B cell (primary cell): Measurements from ENCODE around the gene NACC1. TPM values are rescaled to one million over a fixed set of nuclear protein-coding genes. Genes with fewer than 3 reads are reported as not detected.

Experiments used
- ATAC-seq: fragments of 200-7000 bp; cut with Tn5 transposase; one replicate; pipeline ENCODE4 v1.10.0; 2021; ENCODE audit warnings: low read depth, mild to moderate bottlenecking, moderate number of reproducible peaks, moderate library complexity
- CTCF ChIA-PET: fragments of 350-600 bp; sonication (Branson Sonifier 250); formaldehyde crosslinking; loops from one replicate; lab custom pipeline; 2021; ENCODE audit warnings: antibody characterized with exemption, inconsistent platforms; lab: Charles Lee
- POLR2A ChIA-PET: fragments of 350-600 bp; sonication (Branson Sonifier 250); formaldehyde crosslinking; loops from one replicate; lab custom pipeline; 2021; ENCODE audit warnings: antibody characterized with exemption; lab: Charles Lee
- DNase-seq: peaks from one replicate; pipeline ENCODE4 v3.0.0; 2013
- H2AFZ ChIP-seq: 2 replicates; pipeline ENCODE4 v1.6.1; 2012; ENCODE audit warnings: mild to moderate bottlenecking, low read depth, low read length; ENCODE audit not compliant: insufficient read depth, poor library complexity, severe bottlenecking
- H3K27ac ChIP-seq, 2 donors: 1 replicate in 1 of 2; 2 replicates in 1 of 2; pipeline ENCODE4 v1.5.1; 2012 to 2013; ENCODE audit warnings: low read length in 2 of 2, mild to moderate bottlenecking in 2 of 2, moderate library complexity in 1 of 2
- H3K27me3 ChIP-seq, 4 experiments: fragments of 200-600 bp in 1 of 4; sonication (generic) in 1 of 4; replicated peaks in 1 of 4; 1 replicate in 2 of 4; 2 replicates in 2 of 4; pipeline versions ENCODE4 v1.6.1 to v1.7.0; 2013 to 2016; ENCODE audit warnings: low read length in 3 of 4, mild to moderate bottlenecking in 2 of 4, mixed read lengths in 1 of 4, moderate library complexity in 1 of 4; ENCODE audit not compliant: insufficient read depth in 4 of 4, control insufficient read depth in 3 of 4; ENCODE audit errors: control extremely low read depth in 1 of 4
- H3K36me3 ChIP-seq, 2 experiments: replicated peaks in 1 of 2; 1 replicate in 1 of 2; 2 replicates in 1 of 2; pipeline versions ENCODE4 v1.6.1 to v1.7.1; 2013; ENCODE audit warnings: low read length in 1 of 2; ENCODE audit not compliant: insufficient read depth in 2 of 2, control insufficient read depth in 1 of 2; ENCODE audit errors: control extremely low read depth in 1 of 2, extremely low read depth in 1 of 2
- H3K4me1 ChIP-seq, 2 donors: fragments of 200-600 bp in 1 of 2; sonication (generic) in 1 of 2; 1 replicate in 1 of 2; 2 replicates in 1 of 2; pipeline versions ENCODE4 v1.5.1 to v1.6.1; 2013 to 2017; ENCODE audit warnings: low read length in 2 of 2; ENCODE audit not compliant: control insufficient read depth in 2 of 2, insufficient read depth in 2 of 2
- H3K4me2 ChIP-seq: replicated peaks from 2 replicates; pipeline ENCODE3; 2012; ENCODE audit warnings: mild to moderate bottlenecking, low read depth, low read length; ENCODE audit not compliant: poor library complexity, severe bottlenecking
- H3K4me3 ChIP-seq, 5 experiments: fragments of 200-600 bp in 1 of 5; sonication (generic) in 1 of 5; 1 replicate in 3 of 5; 2 replicates in 2 of 5; pipeline versions ENCODE4 v1.5.1 to v1.7.0; 2011 to 2016; ENCODE audit warnings: low read length in 4 of 5, mild to moderate bottlenecking in 4 of 5, low read depth in 2 of 5, control low read depth in 1 of 5, moderate library complexity in 1 of 5; ENCODE audit not compliant: insufficient read depth in 1 of 5; ENCODE audit errors: control extremely low read depth in 1 of 5, extremely low read depth in 1 of 5
- H3K79me2 ChIP-seq: fragments of 200-600 bp; sonication (generic); one replicate; pipeline ENCODE4 v1.6.0; 2016; ENCODE audit warnings: low read length; ENCODE audit not compliant: control insufficient read depth, insufficient read depth
- H3K9ac ChIP-seq: fragments of 200-600 bp; sonication (generic); 2 replicates; pipeline ENCODE4 v1.6.1; 2017; ENCODE audit warnings: mild to moderate bottlenecking, low read length, moderate library complexity
- H3K9me3 ChIP-seq, 3 donors: one replicate each; pipeline versions ENCODE4 v1.6.1 to v1.7.1; 2013; ENCODE audit warnings: low read length in 2 of 3; ENCODE audit not compliant: control insufficient read depth in 2 of 3, insufficient read depth in 1 of 3; ENCODE audit errors: control extremely low read depth in 1 of 3
- H4K20me1 ChIP-seq: 2 replicates; pipeline ENCODE4 v1.6.0; 2012; ENCODE audit warnings: mild to moderate bottlenecking, low read length; ENCODE audit not compliant: insufficient read depth, control insufficient read depth, poor library complexity, severe bottlenecking
- H3K27ac Mint-ChIP-seq: one replicate; pipeline ENCODE4 v1.8.0; 2021; ENCODE audit warnings: mixed read lengths
- H3K27me3 Mint-ChIP-seq: one replicate; pipeline ENCODE4 v1.8.0; 2021; ENCODE audit warnings: mixed read lengths
- H3K4me1 Mint-ChIP-seq: one replicate; pipeline ENCODE4 v1.8.0; 2021; ENCODE audit warnings: mixed read lengths
- H3K4me3 Mint-ChIP-seq: one replicate; pipeline ENCODE4 v1.8.0; 2021; ENCODE audit warnings: mixed read lengths
- H3K9me3 Mint-ChIP-seq: one replicate; pipeline ENCODE4 v1.8.0; 2022; ENCODE audit warnings: mixed read lengths; ENCODE audit not compliant: insufficient read depth
- CTCF ChIP-seq: fragments of 200-600 bp; IDR thresholded peaks from one replicate; pipeline ENCODE4 v1.8.0; 2022; ENCODE audit warnings: antibody characterized with exemption, mild to moderate bottlenecking
- EZH2 ChIP-seq: IDR thresholded peaks from 2 replicates; pipeline ENCODE4 v1.6.1; 2012; ENCODE audit warnings: borderline replicate concordance, low read depth, mild to moderate bottlenecking, moderate library complexity, low read length; ENCODE audit not compliant: insufficient read depth, poor library complexity, severe bottlenecking
- WGBS: methylation state at CpG from one replicate; pipeline ENCODE4 v1.1.5; 2013; ENCODE audit warnings: missing lambda C conversion rate; ENCODE audit not compliant: insufficient coverage; 5-methylcytosine and 5-hydroxymethylcytosine counted together
- intact Hi-C: fragments of 100-400 bp; cut with micrococcal nuclease; formaldehyde crosslinking; loops from one replicate; pipeline ENCODE4 v1.10.0; 2022
- polyA plus RNA-seq: library from polyadenylated mRNA; depleted of rRNA; stranded (reverse); fragments of >200 nt; gene quantifications from 2 replicates; pipeline ENCODE4 v1.2.3, GENCODE V29; 2012
- total RNA-seq, 2 donors: library from RNA; stranded (reverse); fragments of 120-200 nt in 1 of 2; gene quantifications; 1 replicate in 1 of 2; 2 replicates in 1 of 2; pipeline versions ENCODE4 v1.2.3 to v1.2.4, GENCODE V29; 2013 to 2022

The NACC1 gene
- total and polyA plus RNA-seq, 2 donors (not counting 1 experiment from before 2014, with no cell fraction given): 25.9 to 27.5 TPM

- CTCF ChIA-PET: interaction anchor here (0.5 to 8.2 kb wide), 8 partner anchors 18 to 1004 kb away, joined by 3 to 285 read pairs (median 4); no protein-coding TSS in a partner anchor
- WGBS: 78% methylated on average over 22 of the region's 25 CpGs
- no peaks in the 10 kb centered on the region for H3K9me3 ChIP-seq
- peaks cover 7% of the 10 kb centered on the region for H4K20me1 ChIP-seq
- TF ChIP-seq CTCF (no peak), EZH2 (no peak)
- no peak overlapping the region for H3K4me2 ChIP-seq
- H3K79me2 ChIP-seq: peaks cover 8% of the 10 kb centered on the region
- ATAC-seq (no peak), DNase-seq (no peak)
- Mint-ChIP-seq H3K27ac (no peak overlapping the region), H3K4me1 (peaks cover 18% of the 10 kb centered on the region), H3K9me3 (no peaks in the 10 kb centered on the region), H3K4me3 (no peak overlapping the region), H3K27me3 (no peaks in the 10 kb centered on the region)
- no peaks in the 10 kb centered on the region for H3K27me3 ChIP-seq
- no peak overlapping the region for H2AFZ ChIP-seq
- no peaks in the 10 kb centered on the region for H3K36me3 ChIP-seq
- no peak overlapping the region for H3K27ac ChIP-seq
- POLR2A ChIA-PET: no interaction called here
- H3K9ac ChIP-seq: no peak overlapping the region
- peaks cover 11 to 29% of the 10 kb centered on the region in 2 donors for H3K4me1 ChIP-seq
- no peak overlapping the region for H3K4me3 ChIP-seq
- intact Hi-C loops: loop anchor here (5.0 kb wide), 1 partner anchor 59 kb away; no protein-coding TSS in a partner anchor
Measured at GRCh38 chr19:13091400-13092157, 26.5 kb upstream of the NACC1 start.

GRCh38 chr19:13092158-13092543 lies 25.9 kb upstream of the NACC1 start:
- Mint-ChIP-seq H3K27ac (no peak overlapping the region), H3K9me3 (no peaks in the 10 kb centered on the region), H3K27me3 (no peaks in the 10 kb centered on the region), H3K4me3 (no peak overlapping the region), H3K4me1 (peaks cover 21% of the 10 kb centered on the region)
- peaks cover 7% of the 10 kb centered on the region for H4K20me1 ChIP-seq
- H3K4me2 ChIP-seq: no peak overlapping the region
- ATAC-seq (no peak), DNase-seq (no peak)
- H3K4me3 ChIP-seq: no peak overlapping the region
- POLR2A ChIA-PET: no interaction called here
- H3K36me3 ChIP-seq: no peaks in the 10 kb centered on the region
- H3K27ac ChIP-seq: no peak overlapping the region
- TF ChIP-seq CTCF (no peak), EZH2 (no peak)
- no peak overlapping the region for H2AFZ ChIP-seq
- CTCF ChIA-PET: interaction anchor here (0.5 to 8.2 kb wide), 5 partner anchors 30 to 1004 kb away, joined by 3 to 285 read pairs (median 5); no protein-coding TSS in a partner anchor
- H3K27me3 ChIP-seq: no peaks in the 10 kb centered on the region
- 93% methylated on average over 2 of the region's 2 CpGs for whole genome bisulfite sequencing
- no peaks in the 10 kb centered on the region for H3K9me3 ChIP-seq
- H3K79me2 ChIP-seq: peaks cover 14% of the 10 kb centered on the region
- no peak overlapping the region for H3K9ac ChIP-seq
- intact Hi-C loops: loop anchor here (5.0 kb wide), 1 partner anchor 60 kb away; no protein-coding TSS in a partner anchor
- peaks cover 11 to 30% of the 10 kb centered on the region in 2 donors for H3K4me1 ChIP-seq
